CD4-positive, alpha-beta memory T cell (primary cell): Measurements from ENCODE around the gene KLF6. TPM values are rescaled to one million over a fixed set of nuclear protein-coding genes. Genes with fewer than 3 reads are reported as not detected.

Source experiments
- CTCF ChIA-PET: fragments of 350-600 bp; sonication (Branson Sonifier 250); formaldehyde crosslinking; loops from one replicate; lab custom pipeline; 2021; ENCODE audit warnings: inconsistent platforms; ENCODE audit not compliant: partially characterized antibody; lab: Charles Lee
- POLR2A ChIA-PET: fragments of 350-600 bp; sonication (Branson Sonifier 250); formaldehyde crosslinking; loops from one replicate; lab custom pipeline; 2021; ENCODE audit not compliant: partially characterized antibody; lab: Charles Lee
- DNase-seq, 5 donors: peaks; one replicate each; pipeline versions ENCODE4 v3.0.0 to v3.0.0-alpha.2; 2020 to 2022; ENCODE audit warnings: mixed read lengths in 1 of 5
- H3K27ac ChIP-seq: one replicate; pipeline ENCODE4 v1.7.0; 2013; ENCODE audit warnings: low read depth, low read length
- H3K27me3 ChIP-seq: 2 replicates; pipeline ENCODE4 v1.7.0; 2013; ENCODE audit warnings: mild to moderate bottlenecking, low read length, moderate library complexity; ENCODE audit not compliant: insufficient read depth
- H3K36me3 ChIP-seq: 2 replicates; pipeline ENCODE4 v1.7.0; 2013; ENCODE audit warnings: mild to moderate bottlenecking, low read length, moderate library complexity; ENCODE audit not compliant: insufficient read depth
- H3K4me1 ChIP-seq: 2 replicates; pipeline ENCODE4 v1.7.0; 2013; ENCODE audit warnings: mild to moderate bottlenecking, low read length, moderate library complexity; ENCODE audit not compliant: insufficient read depth
- H3K4me3 ChIP-seq, 2 donors: one replicate each; pipeline ENCODE4 v1.7.0; 2013; ENCODE audit warnings: low read length in 2 of 2, mild to moderate bottlenecking in 1 of 2
- H3K9me3 ChIP-seq, 2 donors: one replicate each; pipeline ENCODE4 v1.7.0; 2013; ENCODE audit warnings: low read length in 2 of 2, control low read depth in 1 of 2; ENCODE audit not compliant: control insufficient read depth in 1 of 2
- H3K27ac Mint-ChIP-seq, 7 donors: one replicate each; pipeline ENCODE4 v1.8.0; 2020 to 2021; ENCODE audit warnings: mixed read lengths in 7 of 7, mild to moderate bottlenecking in 6 of 7, inconsistent platforms in 3 of 7, moderate library complexity in 3 of 7
- H3K27me3 Mint-ChIP-seq, 2 donors: one replicate each; pipeline ENCODE4 v1.8.0; 2020 to 2021; ENCODE audit warnings: mixed read lengths in 2 of 2
- H3K36me3 Mint-ChIP-seq, 2 donors: one replicate each; pipeline ENCODE4 v1.8.0; 2020 to 2021; ENCODE audit warnings: mixed read lengths in 2 of 2, inconsistent platforms in 1 of 2, mild to moderate bottlenecking in 1 of 2
- H3K4me1 Mint-ChIP-seq, 4 donors: one replicate each; pipeline ENCODE4 v1.8.0; 2020 to 2021; ENCODE audit warnings: mixed read lengths in 4 of 4, mild to moderate bottlenecking in 1 of 4
- H3K4me3 Mint-ChIP-seq, 8 donors: one replicate each; pipeline ENCODE4 v1.8.0; 2020 to 2021; ENCODE audit warnings: mixed read lengths in 8 of 8, mild to moderate bottlenecking in 7 of 8, moderate library complexity in 6 of 8, inconsistent platforms in 3 of 8
- H3K9me3 Mint-ChIP-seq, 8 donors: one replicate each; pipeline ENCODE4 v1.8.0; 2020 to 2021; ENCODE audit warnings: mixed read lengths in 8 of 8, mild to moderate bottlenecking in 5 of 8, inconsistent platforms in 3 of 8, moderate library complexity in 1 of 8
- intact Hi-C: fragments of 100-400 bp; cut with micrococcal nuclease; formaldehyde crosslinking; loops from one replicate; pipeline ENCODE4 v1.15.1; 2023
- polyA plus RNA-seq, 2 donors: library from polyadenylated mRNA; unstranded; fragments of 300-500 nt; fragmentation: Illumina TruSeq; gene quantifications; one replicate each; pipeline ENCODE4 v1.2.3, GENCODE V29; 2021
- total RNA-seq, 2 experiments: library from RNA; stranded (reverse); gene quantifications; one replicate each; pipeline ENCODE4 v1.2.3, GENCODE V29; 2021

The KLF6 gene
- total and polyA plus RNA-seq, 4 experiments from 2014 or later: 291 to 865 (median 562) TPM

DNA sequence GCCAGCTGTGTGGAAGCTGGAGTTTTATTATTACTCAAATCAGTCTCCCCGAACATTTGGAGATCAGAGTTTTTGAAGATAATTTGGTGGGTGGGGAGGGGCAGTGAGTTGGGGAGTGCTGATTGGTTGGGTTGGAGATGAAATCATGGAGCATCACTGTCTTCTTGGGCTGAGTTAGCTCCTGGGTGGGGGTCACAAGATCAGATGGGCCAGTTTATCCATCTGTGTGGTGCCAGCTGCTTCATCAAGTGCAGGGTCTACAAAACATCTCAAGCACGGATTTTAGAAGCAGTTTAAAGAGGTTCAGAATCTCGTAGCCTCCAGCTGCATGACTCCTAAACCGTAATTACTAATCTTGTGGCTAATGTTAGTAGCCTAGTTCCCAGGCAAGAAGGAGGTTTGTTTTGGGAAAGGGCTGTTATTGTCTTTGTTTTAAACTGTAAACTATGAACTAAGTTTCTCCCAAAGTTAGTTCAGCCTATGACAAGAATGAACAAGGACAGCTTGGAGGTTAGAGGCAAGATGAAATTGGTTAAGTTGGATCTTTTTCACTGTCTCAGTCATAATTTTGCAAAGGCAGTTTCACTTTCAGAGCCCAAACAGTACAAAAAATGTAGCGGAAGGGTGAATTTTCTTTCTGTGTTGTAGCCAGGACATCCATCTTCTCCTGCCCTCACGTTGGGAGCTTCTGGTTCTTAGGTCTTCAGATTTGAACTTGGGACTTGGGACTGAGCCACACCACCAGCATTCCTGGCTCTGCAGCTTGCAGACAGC, 43.1 kb downstream of the KLF6 start:
- no peaks in the 10 kb centered on the region for H3K36me3 ChIP-seq
- ChIA-PET POLR2A (interaction anchor here (1.4 to 6.2 kb wide), 11 partner anchors 8 to 74 kb away, joined by 4 to 79 read pairs (median 10); partner anchors contain the start of gene KLF6), CTCF (interaction anchor here (0.8 kb wide), 1 partner anchor 12 kb away, joined by 3 read pairs; no protein-coding TSS in a partner anchor)
- H3K4me1 ChIP-seq: peaks cover 17% of the 10 kb centered on the region
- Mint-ChIP-seq H3K27me3 (no peaks in the 10 kb centered on the region), H3K4me1 (peaks cover 17 to 31% (median 22%) of the 10 kb centered on the region in 4 donors), H3K36me3 (no peaks in the 10 kb centered on the region), H3K27ac (peak overlapping the region; percentile 90 to 98 (median 92)), H3K4me3 (peak overlapping the region; percentile 79 to 96 (median 91)), H3K9me3 (no peaks in the 10 kb centered on the region)
- no peaks in the 10 kb centered on the region for H3K27me3 ChIP-seq
- DNase-seq: peak in 2 of 5 donors; percentile 7 to 22
- peak overlapping the region in 1 of 2 donors; percentile 38 for H3K4me3 ChIP-seq
- no peaks in the 10 kb centered on the region for H3K9me3 ChIP-seq
- peak overlapping the region; percentile 57 for H3K27ac ChIP-seq
- intact Hi-C loops: no loop called here

DNA sequence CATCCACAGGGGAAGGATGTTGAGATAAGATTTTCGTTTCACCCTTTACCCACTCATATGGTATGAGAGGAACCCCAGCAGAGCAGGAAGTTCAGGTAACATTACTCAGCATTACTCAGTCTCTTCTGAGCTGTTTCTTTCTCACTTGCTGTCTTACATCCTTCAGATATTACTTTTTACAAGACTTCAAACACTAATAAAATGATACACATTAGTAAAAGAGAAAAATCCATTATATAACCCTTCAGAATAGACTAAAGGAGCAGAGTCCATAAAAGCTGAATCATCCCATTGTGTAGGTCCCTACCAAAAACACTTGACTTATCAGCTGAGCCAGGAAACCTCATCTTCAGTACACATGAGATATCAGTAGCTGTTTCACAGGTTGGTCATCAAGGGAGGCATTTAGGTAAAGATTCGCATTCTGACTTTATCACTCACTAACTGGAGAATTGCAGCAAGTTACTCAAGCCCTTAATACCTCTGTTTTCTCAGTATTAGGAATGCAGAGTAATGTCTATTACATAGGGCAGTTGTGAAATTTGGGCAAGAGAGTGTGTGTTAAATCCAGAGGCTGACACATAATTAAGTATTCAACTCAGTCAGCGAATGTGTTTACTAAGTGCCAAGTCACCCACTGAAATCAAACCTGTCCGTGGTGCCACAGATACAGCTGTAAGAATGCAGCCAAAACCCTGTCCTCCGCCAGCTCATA, 44.7 kb downstream of the KLF6 start:
- Mint-ChIP-seq H3K36me3 (no peaks in the 10 kb centered on the region), H3K27me3 (no peaks in the 10 kb centered on the region)
- intact Hi-C loops: no loop called here

GRCh38 chr10:3738855-3739350, 46.1 kb downstream of the KLF6 start:
- H3K27ac Mint-ChIP-seq: peak overlapping the region in 1 of 7 donors; percentile 8
- CTCF ChIA-PET: no interaction called here

More for the DNA sequence above, 44.7 kb downstream of the KLF6 start:
- ChIA-PET CTCF (interaction anchor here (0.8 to 1.9 kb wide), 5 partner anchors 9 to 917 kb away, joined by 3 to 5 read pairs (median 3); no protein-coding TSS in a partner anchor), POLR2A (interaction anchor here (0.8 to 6.2 kb wide), 9 partner anchors 10 to 221 kb away, joined by 3 to 79 read pairs (median 6); partner anchors contain the start of gene KLF6)
- Histone ChIP-seq H3K4me3 (no peak overlapping the region), H3K27ac (no peak overlapping the region), H3K9me3 (no peaks in the 10 kb centered on the region), H3K4me1 (peaks cover 17% of the 10 kb centered on the region), H3K27me3 (no peaks in the 10 kb centered on the region), H3K36me3 (no peaks in the 10 kb centered on the region)
- DNase-seq: peak in 2 of 5 donors; percentile 6 to 21
- no peaks in the 10 kb centered on the region for H3K9me3 Mint-ChIP-seq
- H3K27ac Mint-ChIP-seq: peak overlapping the region in 6 of 7 donors; percentile 2 to 82 (median 54)
- H3K4me3 Mint-ChIP-seq: peak overlapping the region in 6 of 8 donors; percentile 13 to 61 (median 46)
- peaks cover 19 to 31% (median 23%) of the 10 kb centered on the region in 4 donors for H3K4me1 Mint-ChIP-seq

GRCh38 chr10:3737864-3738263, 47.1 kb downstream of the KLF6 start:
- Histone ChIP-seq H3K27ac (no peak overlapping the region), H3K4me3 (no peak overlapping the region), H3K36me3 (no peaks in the 10 kb centered on the region), H3K9me3 (no peaks in the 10 kb centered on the region), H3K27me3 (no peaks in the 10 kb centered on the region), H3K4me1 (peaks cover 17% of the 10 kb centered on the region)
- H3K4me1 Mint-ChIP-seq: peaks cover 20 to 31% (median 23%) of the 10 kb centered on the region in 4 donors
- H3K4me3 Mint-ChIP-seq: no peak overlapping the region
- H3K27me3 Mint-ChIP-seq: no peaks in the 10 kb centered on the region
- H3K36me3 Mint-ChIP-seq: no peaks in the 10 kb centered on the region
- DNase-seq: no peak
- H3K27ac Mint-ChIP-seq: peak overlapping the region in 3 of 7 donors; percentile 14 to 43 (median 26)
- H3K9me3 Mint-ChIP-seq: no peaks in the 10 kb centered on the region
- ChIA-PET POLR2A (no interaction called here), CTCF (interaction anchor here (0.9 to 1.3 kb wide), 2 partner anchors 19 to 919 kb away, joined by 3 to 4 read pairs; no protein-coding TSS in a partner anchor)
- intact Hi-C loops: no loop called here

More at GRCh38 chr10:3738855-3739350, 46.1 kb downstream of the KLF6 start:
- intact Hi-C loops: no loop called here
- no peak for DNase-seq
- Histone ChIP-seq H3K9me3 (no peaks in the 10 kb centered on the region), H3K4me1 (peaks cover 17% of the 10 kb centered on the region), H3K4me3 (no peak overlapping the region), H3K27ac (no peak overlapping the region), H3K36me3 (no peaks in the 10 kb centered on the region), H3K27me3 (no peaks in the 10 kb centered on the region)
- H3K27me3 Mint-ChIP-seq: no peaks in the 10 kb centered on the region
- H3K9me3 Mint-ChIP-seq: no peaks in the 10 kb centered on the region
- H3K4me1 Mint-ChIP-seq: peaks cover 20 to 31% (median 23%) of the 10 kb centered on the region in 4 donors
- POLR2A ChIA-PET: no interaction called here
- H3K4me3 Mint-ChIP-seq: peak overlapping the region in 1 of 8 donors; percentile 9
- no peaks in the 10 kb centered on the region for H3K36me3 Mint-ChIP-seq

GRCh38 chr10:3735175-3735574, 49.8 kb downstream of the KLF6 start:
- DNase-seq: no peak
- Mint-ChIP-seq H3K4me3 (no peak overlapping the region), H3K27ac (peak overlapping the region in 1 of 7 donors; percentile 2), H3K27me3 (no peaks in the 10 kb centered on the region), H3K36me3 (no peaks in the 10 kb centered on the region), H3K4me1 (peaks cover 7 to 8% (median 8%) of the 10 kb centered on the region in 4 donors), H3K9me3 (peaks cover 0 to 15% (median 5%) of the 10 kb centered on the region in 8 donors)
- H3K27me3 ChIP-seq: no peaks in the 10 kb centered on the region
- no peak overlapping the region for H3K27ac ChIP-seq
- H3K4me1 ChIP-seq: peaks cover 5% of the 10 kb centered on the region
- H3K36me3 ChIP-seq: no peaks in the 10 kb centered on the region
- ChIA-PET POLR2A (no interaction called here), CTCF (interaction anchor here (1.1 to 1.4 kb wide), 2 partner anchors 168 to 922 kb away, joined by 3 to 4 read pairs; no protein-coding TSS in a partner anchor)
- no peak overlapping the region for H3K4me3 ChIP-seq
- intact Hi-C loops: loop anchor here (1.0 kb wide), 1 partner anchor 921 kb away; no protein-coding TSS in a partner anchor
- no peaks in the 10 kb centered on the region for H3K9me3 ChIP-seq

GRCh38 chr10:3734111-3734510, 50.9 kb downstream of the KLF6 start:
- Histone ChIP-seq H3K4me3 (no peak overlapping the region), H3K36me3 (no peaks in the 10 kb centered on the region), H3K27me3 (no peaks in the 10 kb centered on the region), H3K4me1 (no peaks in the 10 kb centered on the region), H3K9me3 (no peaks in the 10 kb centered on the region), H3K27ac (no peak overlapping the region)
- POLR2A ChIA-PET: interaction anchor here (0.6 kb wide), 1 partner anchor 218 kb away, joined by 3 read pairs; no protein-coding TSS in a partner anchor
- H3K27me3 Mint-ChIP-seq: no peaks in the 10 kb centered on the region
- DNase-seq: no peak
- H3K27ac Mint-ChIP-seq: no peak overlapping the region
- intact Hi-C loops: no loop called here
- peaks cover 2 to 3% (median 3%) of the 10 kb centered on the region in 4 donors for H3K4me1 Mint-ChIP-seq
- peaks cover 0 to 15% (median 5%) of the 10 kb centered on the region in 8 donors for H3K9me3 Mint-ChIP-seq
- no peak overlapping the region for H3K4me3 Mint-ChIP-seq
- CTCF ChIA-PET: interaction anchor here (1.4 kb wide), 1 partner anchor 169 kb away, joined by 3 read pairs; no protein-coding TSS in a partner anchor
- no peaks in the 10 kb centered on the region for H3K36me3 Mint-ChIP-seq
